ENCODE results near the gene SGSM1.

Gene SGSM1

DNA sequence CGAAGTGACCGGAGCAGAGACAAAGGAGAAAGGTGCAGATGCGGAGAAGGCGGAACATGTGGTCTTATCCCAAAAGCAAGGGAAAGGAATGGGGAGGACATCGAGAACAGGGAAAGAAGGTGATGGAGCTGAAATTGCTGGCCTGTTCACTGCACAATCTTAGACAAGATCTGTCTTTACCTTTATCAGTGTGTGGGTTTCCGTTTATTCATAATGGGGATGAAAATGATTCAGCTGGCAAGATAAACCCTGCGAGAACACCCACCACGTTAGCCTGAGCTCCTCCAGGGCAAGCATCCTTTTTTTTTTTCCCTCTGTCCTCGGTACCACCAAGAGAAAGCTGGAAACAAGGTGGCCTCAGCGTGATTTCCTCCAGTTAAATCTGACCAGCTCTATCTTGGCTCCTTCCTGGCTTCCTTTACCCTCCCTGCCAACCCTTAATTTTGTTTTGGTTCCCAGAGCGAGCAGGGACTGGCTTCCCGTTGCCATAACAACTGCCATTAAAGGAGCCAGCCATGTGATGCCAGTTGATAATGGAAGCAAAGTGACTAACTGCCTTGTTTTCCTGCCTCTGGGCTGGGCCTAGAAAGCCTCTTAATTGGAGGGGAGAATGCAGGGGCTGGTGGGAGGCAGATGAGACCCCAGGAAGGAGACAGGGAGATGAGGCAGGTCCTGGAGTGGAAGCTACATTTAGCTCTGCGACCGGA lies 4.2 kb downstream of the SGSM1 start:
- H4K91ac ChIP-seq (ENCODE audit: low read length), result no peak overlapping the region
- H3K14ac ChIP-seq (ENCODE audit: low read length in 2 of 2), result no peak overlapping the region
- H2BK120ac ChIP-seq (ENCODE audit: low read depth, low read length), result no peak overlapping the region
- H3K9me3 ChIP-seq (ENCODE audit: control insufficient read depth, low read length), result no peaks in the 10 kb centered on the region
- peaks cover 6% of the 10 kb centered on the region for H3K4me1 ChIP-seq (ENCODE audit: control insufficient read depth, insufficient read depth, low read depth, low read length)
- H2BK12ac ChIP-seq (ENCODE audit: low read length in 2 of 2), result no peak overlapping the region
- H3K36me3 ChIP-seq (ENCODE audit: control insufficient read depth in 1 of 2, insufficient read depth in 2 of 2, low read depth in 1 of 2, low read length in 2 of 2), result no peaks in the 10 kb centered on the region
- H3K79me1 ChIP-seq (replicated peaks; ENCODE audit: low read length, poor library complexity, severe bottlenecking), result no peaks in the 10 kb centered on the region
- H2AK5ac ChIP-seq (ENCODE audit: low read length, severe bottlenecking), result no peak overlapping the region
- H3K23ac ChIP-seq (ENCODE audit: low read length in 2 of 2), result no peak overlapping the region
- no peak overlapping the region for H2AFZ ChIP-seq (ENCODE audit: low read depth, low read length)
- H2BK15ac ChIP-seq (ENCODE audit: low read depth, poor library complexity, severe bottlenecking), result no peak overlapping the region
- no peak overlapping the region for H4K8ac ChIP-seq (ENCODE audit: low read length)
- H3K27me3 ChIP-seq (ENCODE audit: control insufficient read depth in 1 of 2, insufficient read depth in 1 of 2, low read length in 2 of 2), result peaks cover 48 to 72% of the 10 kb centered on the region in 2 experiments
- no peak overlapping the region for H3K4me3 ChIP-seq (ENCODE audit: insufficient read depth in 1 of 2, low read depth in 1 of 2, low read length in 2 of 2)
- DNase-seq, result no peak
- H3K18ac ChIP-seq (ENCODE audit: low read depth in 1 of 2, low read length in 2 of 2), result no peak overlapping the region
- no peak overlapping the region for H3K9ac ChIP-seq (ENCODE audit: low read length)
- H3K27ac ChIP-seq (ENCODE audit: low read length, poor library complexity, severe bottlenecking), result no peak overlapping the region
- H3K4me2 ChIP-seq (ENCODE audit: low read length, poor library complexity, severe bottlenecking), result no peak overlapping the region
- 82% methylated on average over 14 of the region's 14 CpGs for WGBS
- H2BK5ac ChIP-seq (ENCODE audit: low read depth, low read length, poor library complexity, severe bottlenecking), result no peak overlapping the region
- no peak overlapping the region for H3K4ac ChIP-seq (ENCODE audit: low read depth in 1 of 2, low read length in 2 of 2)

DNA sequence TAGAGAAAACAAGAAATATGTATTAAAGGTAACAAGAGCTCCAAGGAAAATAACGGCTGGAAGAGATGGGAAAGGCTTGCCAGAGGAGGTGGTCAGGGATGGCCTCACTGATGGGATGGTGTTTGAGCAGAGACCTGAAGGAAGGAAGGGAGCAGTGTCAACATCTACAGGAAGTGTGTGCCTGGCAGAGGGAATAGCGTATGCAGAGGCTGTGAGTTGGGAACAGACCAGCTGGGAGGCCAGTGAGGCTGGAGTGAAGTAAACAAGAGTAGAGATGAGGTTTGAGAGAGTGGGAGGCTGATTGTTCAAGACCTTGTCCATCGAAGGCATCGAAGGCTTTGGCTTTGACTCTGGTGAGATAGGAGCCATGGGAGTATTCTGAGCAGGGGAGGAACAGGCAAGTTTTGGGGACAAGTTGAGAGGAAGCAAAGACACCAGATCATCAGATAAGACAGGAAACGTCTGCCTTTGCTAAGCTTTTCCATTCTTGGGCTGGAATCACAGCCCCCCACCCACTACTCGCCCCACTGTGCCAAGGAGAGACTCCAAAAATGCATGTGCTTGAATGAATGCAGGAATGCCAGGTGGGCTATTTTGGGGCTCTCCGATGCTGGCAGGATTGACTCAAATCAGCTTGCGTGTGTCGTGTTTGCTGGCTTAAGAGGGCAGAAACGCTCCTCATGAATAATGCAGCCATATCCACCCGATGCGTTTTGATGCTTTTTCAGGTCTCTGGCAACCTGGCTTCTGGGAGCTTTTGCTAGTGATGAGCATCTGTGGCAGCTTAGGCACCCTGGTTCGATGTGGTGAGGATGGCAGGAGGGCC lies 7.2 kb downstream of the SGSM1 start:
- Histone ChIP-seq H3K4me3 (ENCODE audit: insufficient read depth in 1 of 2, low read depth in 1 of 2, low read length in 2 of 2) (no peak overlapping the region), H3K36me3 (ENCODE audit: control insufficient read depth in 1 of 2, insufficient read depth in 2 of 2, low read depth in 1 of 2, low read length in 2 of 2) (no peaks in the 10 kb centered on the region), H3K18ac (ENCODE audit: low read depth in 1 of 2, low read length in 2 of 2) (no peak overlapping the region), H3K14ac (ENCODE audit: low read length in 2 of 2) (no peak overlapping the region), H2AFZ (ENCODE audit: low read depth, low read length) (no peak overlapping the region), H3K4me2 (ENCODE audit: low read length, poor library complexity, severe bottlenecking) (no peak overlapping the region), H4K91ac (ENCODE audit: low read length) (no peak overlapping the region), H3K9ac (ENCODE audit: low read length) (no peak overlapping the region), H3K79me1 (replicated peaks; ENCODE audit: low read length, poor library complexity, severe bottlenecking) (no peaks in the 10 kb centered on the region), H2BK5ac (ENCODE audit: low read depth, low read length, poor library complexity, severe bottlenecking) (no peak overlapping the region), H3K4ac (ENCODE audit: low read depth in 1 of 2, low read length in 2 of 2) (no peak overlapping the region), H2BK12ac (ENCODE audit: low read length in 2 of 2) (no peak overlapping the region), H3K27me3 (ENCODE audit: control insufficient read depth in 1 of 2, insufficient read depth in 1 of 2, low read length in 2 of 2) (peaks cover 32 to 66% of the 10 kb centered on the region in 2 experiments), H3K4me1 (ENCODE audit: control insufficient read depth, insufficient read depth, low read depth, low read length) (no peaks in the 10 kb centered on the region), H3K23ac (ENCODE audit: low read length in 2 of 2) (no peak overlapping the region), H2BK120ac (ENCODE audit: low read depth, low read length) (no peak overlapping the region), H4K8ac (ENCODE audit: low read length) (no peak overlapping the region), H2AK5ac (ENCODE audit: low read length, severe bottlenecking) (no peak overlapping the region), H3K9me3 (ENCODE audit: control insufficient read depth, low read length) (no peaks in the 10 kb centered on the region), H2BK15ac (ENCODE audit: low read depth, poor library complexity, severe bottlenecking) (no peak overlapping the region), H3K27ac (ENCODE audit: low read length, poor library complexity, severe bottlenecking) (no peak overlapping the region)
- no peak for DNase-seq
- WGBS, result 75% methylated on average over 13 of the region's 13 CpGs

DNA sequence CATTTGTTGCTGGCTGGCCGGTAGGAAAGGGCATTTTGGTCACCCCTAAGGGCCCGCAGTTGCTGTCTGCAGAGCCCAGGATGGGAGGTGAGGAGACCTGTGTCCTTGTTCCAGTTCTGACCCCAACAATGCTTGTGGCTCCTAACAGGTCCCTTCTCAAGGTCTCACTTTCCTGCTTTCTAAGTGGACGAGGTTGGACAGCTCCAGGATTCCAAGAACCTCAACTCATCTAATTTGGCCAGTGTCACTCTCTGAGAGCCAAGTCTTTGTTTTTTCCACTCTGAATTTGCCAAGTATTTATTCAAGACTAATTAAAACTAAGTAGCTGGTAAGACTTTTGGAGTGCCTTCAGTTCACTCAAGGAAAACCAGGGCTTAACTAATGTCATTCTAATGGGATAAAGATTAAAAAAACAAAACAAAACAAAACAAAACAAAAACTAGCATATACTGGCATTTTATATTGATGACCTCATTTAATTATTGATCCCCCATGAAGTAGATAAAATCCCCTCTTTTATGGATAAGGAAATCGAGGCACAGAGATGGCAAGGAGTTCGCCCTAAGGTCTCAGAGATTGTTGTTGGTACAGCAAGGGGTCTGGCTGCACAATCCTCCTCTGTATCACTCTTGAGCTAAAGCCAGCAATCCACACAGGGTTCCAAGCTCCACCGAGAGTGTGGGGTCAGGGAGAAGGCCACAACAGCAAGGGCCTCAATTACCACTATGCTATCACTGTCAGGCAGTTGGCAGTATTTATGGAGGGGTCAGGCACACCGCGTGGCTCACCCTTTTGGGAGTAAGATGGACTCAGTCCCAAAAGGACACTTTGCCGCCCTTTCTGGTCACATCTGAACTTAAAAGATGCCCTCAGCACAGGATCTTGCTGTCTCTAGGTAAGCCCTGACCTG lies 8.1 kb downstream of the SGSM1 start:
- H3K4me1 ChIP-seq (ENCODE audit: control insufficient read depth, insufficient read depth, low read depth, low read length), result no peaks in the 10 kb centered on the region
- no peak overlapping the region for H3K4me2 ChIP-seq (ENCODE audit: low read length, poor library complexity, severe bottlenecking)
- no peak overlapping the region for H4K8ac ChIP-seq (ENCODE audit: low read length)
- no peak overlapping the region for H4K91ac ChIP-seq (ENCODE audit: low read length)
- H2BK12ac ChIP-seq (ENCODE audit: low read length in 2 of 2), result no peak overlapping the region
- H3K27ac ChIP-seq (ENCODE audit: low read length, poor library complexity, severe bottlenecking), result no peak overlapping the region
- H2BK5ac ChIP-seq (ENCODE audit: low read depth, low read length, poor library complexity, severe bottlenecking), result no peak overlapping the region
- no peak overlapping the region for H2BK120ac ChIP-seq (ENCODE audit: low read depth, low read length)
- no peaks in the 10 kb centered on the region for H3K36me3 ChIP-seq (ENCODE audit: control insufficient read depth in 1 of 2, insufficient read depth in 2 of 2, low read depth in 1 of 2, low read length in 2 of 2)
- H3K9ac ChIP-seq (ENCODE audit: low read length), result no peak overlapping the region
- H3K27me3 ChIP-seq (ENCODE audit: control insufficient read depth in 1 of 2, insufficient read depth in 1 of 2, low read length in 2 of 2), result peaks cover 22 to 57% of the 10 kb centered on the region in 2 experiments
- H2AK5ac ChIP-seq (ENCODE audit: low read length, severe bottlenecking), result no peak overlapping the region
- H2AFZ ChIP-seq (ENCODE audit: low read depth, low read length), result no peak overlapping the region
- H3K4me3 ChIP-seq (ENCODE audit: insufficient read depth in 1 of 2, low read depth in 1 of 2, low read length in 2 of 2), result no peak overlapping the region
- 68% methylated on average over 6 of the region's 9 CpGs for WGBS
- H3K14ac ChIP-seq (ENCODE audit: low read length in 2 of 2), result no peak overlapping the region
- DNase-seq, result no peak
- no peaks in the 10 kb centered on the region for H3K79me1 ChIP-seq (replicated peaks; ENCODE audit: low read length, poor library complexity, severe bottlenecking)
- no peak overlapping the region for H3K23ac ChIP-seq (ENCODE audit: low read length in 2 of 2)
- H3K4ac ChIP-seq (ENCODE audit: low read depth in 1 of 2, low read length in 2 of 2), result no peak overlapping the region
- no peaks in the 10 kb centered on the region for H3K9me3 ChIP-seq (ENCODE audit: control insufficient read depth, low read length)
- no peak overlapping the region for H2BK15ac ChIP-seq (ENCODE audit: low read depth, poor library complexity, severe bottlenecking)
- no peak overlapping the region for H3K18ac ChIP-seq (ENCODE audit: low read depth in 1 of 2, low read length in 2 of 2)

DNA sequence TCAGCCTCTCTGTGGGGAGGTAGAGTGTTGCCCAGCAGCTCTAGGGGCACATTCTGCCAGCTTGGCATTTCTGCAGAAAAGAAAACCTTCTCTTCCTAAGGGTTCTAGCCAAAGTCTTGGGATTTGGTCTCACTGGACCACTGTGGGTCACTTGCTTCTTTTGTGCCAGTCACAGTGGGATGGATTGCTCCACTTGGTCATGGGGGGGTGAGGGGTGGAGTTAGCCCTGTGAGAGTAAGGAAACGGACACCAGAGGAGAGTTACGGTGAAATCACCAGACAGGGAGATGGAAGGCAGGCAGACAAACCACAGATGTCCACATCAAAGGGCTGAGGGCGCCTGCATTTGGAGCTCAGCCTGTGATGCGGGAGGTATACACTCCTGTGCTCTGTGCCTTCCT lies 10.8 kb downstream of the SGSM1 start:
- H3K9me3 ChIP-seq (ENCODE audit: control insufficient read depth, low read length), result no peaks in the 10 kb centered on the region

More for the DNA sequence above, 10.8 kb downstream of the SGSM1 start:
- Histone ChIP-seq H4K91ac (ENCODE audit: low read length) (no peak overlapping the region), H3K27ac (ENCODE audit: low read length, poor library complexity, severe bottlenecking) (no peak overlapping the region), H3K27me3 (ENCODE audit: control insufficient read depth in 1 of 2, insufficient read depth in 1 of 2, low read length in 2 of 2) (peaks cover 6 to 58% of the 10 kb centered on the region in 2 experiments), H2BK5ac (ENCODE audit: low read depth, low read length, poor library complexity, severe bottlenecking) (no peak overlapping the region), H2AK5ac (ENCODE audit: low read length, severe bottlenecking) (no peak overlapping the region), H2AFZ (ENCODE audit: low read depth, low read length) (no peak overlapping the region), H2BK120ac (ENCODE audit: low read depth, low read length) (no peak overlapping the region), H3K4me2 (ENCODE audit: low read length, poor library complexity, severe bottlenecking) (no peak overlapping the region), H3K14ac (ENCODE audit: low read length in 2 of 2) (no peak overlapping the region), H3K4me3 (ENCODE audit: insufficient read depth in 1 of 2, low read depth in 1 of 2, low read length in 2 of 2) (no peak overlapping the region), H3K36me3 (ENCODE audit: control insufficient read depth in 1 of 2, insufficient read depth in 2 of 2, low read depth in 1 of 2, low read length in 2 of 2) (no peaks in the 10 kb centered on the region), H3K18ac (ENCODE audit: low read depth in 1 of 2, low read length in 2 of 2) (no peak overlapping the region), H3K9ac (ENCODE audit: low read length) (no peak overlapping the region), H3K79me1 (replicated peaks; ENCODE audit: low read length, poor library complexity, severe bottlenecking) (no peaks in the 10 kb centered on the region), H2BK12ac (ENCODE audit: low read length in 2 of 2) (no peak overlapping the region), H3K23ac (ENCODE audit: low read length in 2 of 2) (no peak overlapping the region), H4K8ac (ENCODE audit: low read length) (no peak overlapping the region), H2BK15ac (ENCODE audit: low read depth, poor library complexity, severe bottlenecking) (no peak overlapping the region), H3K4ac (ENCODE audit: low read depth in 1 of 2, low read length in 2 of 2) (no peak overlapping the region), H3K4me1 (ENCODE audit: control insufficient read depth, insufficient read depth, low read depth, low read length) (peaks cover 4% of the 10 kb centered on the region)
- WGBS, result 50% methylated on average over 4 of the region's 4 CpGs
- no peak for DNase-seq

Data from mesenchymal stem cell (in vitro differentiated cells and primary cell).